ENCODE results near the gene TMEM130.

DNA sequence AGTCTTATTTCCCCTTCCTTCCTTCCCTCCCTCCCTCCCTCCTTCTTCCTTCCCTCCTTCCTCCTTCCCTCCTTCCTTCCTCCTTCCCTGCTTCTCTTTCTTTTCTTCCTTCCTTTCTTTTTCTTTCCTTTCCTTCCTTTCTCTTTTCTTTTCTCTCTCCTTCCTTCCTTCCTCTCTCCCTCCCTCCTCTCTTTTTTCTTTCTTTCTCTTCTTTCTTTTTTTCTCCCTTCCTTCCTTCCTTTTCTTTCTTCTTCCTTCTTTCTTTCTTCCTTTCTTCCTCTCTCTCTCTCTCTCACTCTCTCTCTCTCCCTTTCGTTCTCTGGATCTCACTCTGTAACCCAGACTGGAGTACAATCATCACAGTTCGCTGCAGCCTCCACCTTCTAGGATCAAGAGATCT lies 6.2 kb downstream of the TMEM130 start:
- TF ChIP-seq, protein P1, sequence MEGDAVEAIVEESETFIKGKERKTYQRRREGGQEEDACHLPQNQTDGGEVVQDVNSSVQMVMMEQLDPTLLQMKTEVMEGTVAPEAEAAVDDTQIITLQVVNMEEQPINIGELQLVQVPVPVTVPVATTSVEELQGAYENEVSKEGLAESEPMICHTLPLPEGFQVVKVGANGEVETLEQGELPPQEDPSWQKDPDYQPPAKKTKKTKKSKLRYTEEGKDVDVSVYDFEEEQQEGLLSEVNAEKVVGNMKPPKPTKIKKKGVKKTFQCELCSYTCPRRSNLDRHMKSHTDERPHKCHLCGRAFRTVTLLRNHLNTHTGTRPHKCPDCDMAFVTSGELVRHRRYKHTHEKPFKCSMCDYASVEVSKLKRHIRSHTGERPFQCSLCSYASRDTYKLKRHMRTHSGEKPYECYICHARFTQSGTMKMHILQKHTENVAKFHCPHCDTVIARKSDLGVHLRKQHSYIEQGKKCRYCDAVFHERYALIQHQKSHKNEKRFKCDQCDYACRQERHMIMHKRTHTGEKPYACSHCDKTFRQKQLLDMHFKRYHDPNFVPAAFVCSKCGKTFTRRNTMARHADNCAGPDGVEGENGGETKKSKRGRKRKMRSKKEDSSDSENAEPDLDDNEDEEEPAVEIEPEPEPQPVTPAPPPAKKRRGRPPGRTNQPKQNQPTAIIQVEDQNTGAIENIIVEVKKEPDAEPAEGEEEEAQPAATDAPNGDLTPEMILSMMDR (IDR thresholded peaks at IDR 0.05): no peak
- no peak for TF ChIP-seq POLR2A (IDR thresholded peaks at IDR 0.05)

All from testis (tissue), 2 donors.